ENCODE results near the gene PHF2.

DNA sequence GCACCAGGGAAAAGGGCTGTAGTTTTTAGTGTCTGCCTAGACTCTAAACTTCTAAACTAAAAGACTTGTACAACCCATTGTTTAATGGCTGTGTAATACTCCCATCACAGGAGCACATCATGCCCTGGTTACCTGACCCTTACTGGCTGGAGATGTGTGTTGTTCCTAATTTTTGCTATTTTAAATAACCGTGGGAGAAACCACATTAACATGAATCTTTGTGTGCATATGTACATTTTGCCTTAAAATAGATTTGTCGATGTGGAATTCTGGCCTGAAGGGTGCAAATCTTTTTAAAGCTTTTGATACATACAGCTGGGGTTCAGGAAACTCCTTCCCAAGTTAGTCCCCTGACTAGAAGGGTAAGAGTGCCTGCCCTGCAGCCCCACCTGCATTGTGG is 39.7 kb downstream of the PHF2 start:
- TF ChIP-seq, protein P1, sequence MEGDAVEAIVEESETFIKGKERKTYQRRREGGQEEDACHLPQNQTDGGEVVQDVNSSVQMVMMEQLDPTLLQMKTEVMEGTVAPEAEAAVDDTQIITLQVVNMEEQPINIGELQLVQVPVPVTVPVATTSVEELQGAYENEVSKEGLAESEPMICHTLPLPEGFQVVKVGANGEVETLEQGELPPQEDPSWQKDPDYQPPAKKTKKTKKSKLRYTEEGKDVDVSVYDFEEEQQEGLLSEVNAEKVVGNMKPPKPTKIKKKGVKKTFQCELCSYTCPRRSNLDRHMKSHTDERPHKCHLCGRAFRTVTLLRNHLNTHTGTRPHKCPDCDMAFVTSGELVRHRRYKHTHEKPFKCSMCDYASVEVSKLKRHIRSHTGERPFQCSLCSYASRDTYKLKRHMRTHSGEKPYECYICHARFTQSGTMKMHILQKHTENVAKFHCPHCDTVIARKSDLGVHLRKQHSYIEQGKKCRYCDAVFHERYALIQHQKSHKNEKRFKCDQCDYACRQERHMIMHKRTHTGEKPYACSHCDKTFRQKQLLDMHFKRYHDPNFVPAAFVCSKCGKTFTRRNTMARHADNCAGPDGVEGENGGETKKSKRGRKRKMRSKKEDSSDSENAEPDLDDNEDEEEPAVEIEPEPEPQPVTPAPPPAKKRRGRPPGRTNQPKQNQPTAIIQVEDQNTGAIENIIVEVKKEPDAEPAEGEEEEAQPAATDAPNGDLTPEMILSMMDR (tag by site-specific recombination; IDR thresholded peaks at IDR 0.05) = no peak
- no peak for TF ChIP-seq TRIM28 (IDR thresholded peaks at IDR 0.05; ENCODE audit: borderline replicate concordance, low read length)
- TF ChIP-seq, protein P2, sequence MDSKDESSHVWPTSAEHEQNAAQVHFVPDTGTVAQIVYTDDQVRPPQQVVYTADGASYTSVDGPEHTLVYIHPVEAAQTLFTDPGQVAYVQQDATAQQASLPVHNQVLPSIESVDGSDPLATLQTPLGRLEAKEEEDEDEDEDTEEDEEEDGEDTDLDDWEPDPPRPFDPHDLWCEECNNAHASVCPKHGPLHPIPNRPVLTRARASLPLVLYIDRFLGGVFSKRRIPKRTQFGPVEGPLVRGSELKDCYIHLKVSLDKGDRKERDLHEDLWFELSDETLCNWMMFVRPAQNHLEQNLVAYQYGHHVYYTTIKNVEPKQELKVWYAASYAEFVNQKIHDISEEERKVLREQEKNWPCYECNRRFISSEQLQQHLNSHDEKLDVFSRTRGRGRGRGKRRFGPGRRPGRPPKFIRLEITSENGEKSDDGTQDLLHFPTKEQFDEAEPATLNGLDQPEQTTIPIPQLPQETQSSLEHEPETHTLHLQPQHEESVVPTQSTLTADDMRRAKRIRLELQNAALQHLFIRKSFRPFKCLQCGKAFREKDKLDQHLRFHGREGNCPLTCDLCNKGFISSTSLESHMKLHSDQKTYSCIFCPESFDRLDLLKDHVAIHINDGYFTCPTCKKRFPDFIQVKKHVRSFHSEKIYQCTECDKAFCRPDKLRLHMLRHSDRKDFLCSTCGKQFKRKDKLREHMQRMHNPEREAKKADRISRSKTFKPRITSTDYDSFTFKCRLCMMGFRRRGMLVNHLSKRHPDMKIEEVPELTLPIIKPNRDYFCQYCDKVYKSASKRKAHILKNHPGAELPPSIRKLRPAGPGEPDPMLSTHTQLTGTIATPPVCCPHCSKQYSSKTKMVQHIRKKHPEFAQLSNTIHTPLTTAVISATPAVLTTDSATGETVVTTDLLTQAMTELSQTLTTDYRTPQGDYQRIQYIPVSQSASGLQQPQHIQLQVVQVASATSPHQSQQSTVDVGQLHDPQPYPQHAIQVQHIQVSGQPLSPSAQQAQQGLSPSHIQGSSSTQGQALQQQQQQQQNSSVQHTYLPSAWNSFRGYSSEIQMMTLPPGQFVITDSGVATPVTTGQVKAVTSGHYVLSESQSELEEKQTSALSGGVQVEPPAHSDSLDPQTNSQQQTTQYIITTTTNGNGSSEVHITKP (tag by site-specific recombination; IDR thresholded peaks at IDR 0.05) = no peak
- TF ChIP-seq ZNF10 (tag by site-specific recombination; IDR thresholded peaks at IDR 0.05) = no peak
- TF ChIP-seq, protein P3, sequence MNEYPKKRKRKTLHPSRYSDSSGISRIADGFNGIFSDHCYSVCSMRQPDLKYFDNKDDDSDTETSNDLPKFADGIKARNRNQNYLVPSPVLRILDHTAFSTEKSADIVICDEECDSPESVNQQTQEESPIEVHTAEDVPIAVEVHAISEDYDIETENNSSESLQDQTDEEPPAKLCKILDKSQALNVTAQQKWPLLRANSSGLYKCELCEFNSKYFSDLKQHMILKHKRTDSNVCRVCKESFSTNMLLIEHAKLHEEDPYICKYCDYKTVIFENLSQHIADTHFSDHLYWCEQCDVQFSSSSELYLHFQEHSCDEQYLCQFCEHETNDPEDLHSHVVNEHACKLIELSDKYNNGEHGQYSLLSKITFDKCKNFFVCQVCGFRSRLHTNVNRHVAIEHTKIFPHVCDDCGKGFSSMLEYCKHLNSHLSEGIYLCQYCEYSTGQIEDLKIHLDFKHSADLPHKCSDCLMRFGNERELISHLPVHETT (tag by site-specific recombination; IDR thresholded peaks at IDR 0.05) = no peak
- TF ChIP-seq ZNF792 (tag by site-specific recombination; IDR thresholded peaks at IDR 0.05) = no peak
- no peak for TF ChIP-seq MYNN (tag by site-specific recombination; IDR thresholded peaks at IDR 0.05; ENCODE audit: borderline replicate concordance)
- TF ChIP-seq ZNF768 (tag by site-specific recombination; IDR thresholded peaks at IDR 0.05) = no peak
- TF ChIP-seq ZBTB10 (tag by site-specific recombination; IDR thresholded peaks at IDR 0.05) = no peak
- TF ChIP-seq ZNF692 (tag by site-specific recombination; IDR thresholded peaks at IDR 0.05) = no peak
- no peak for TF ChIP-seq ZNF510 (tag by site-specific recombination; IDR thresholded peaks at IDR 0.05; ENCODE audit: insufficient replicate concordance)
- no peak for TF ChIP-seq ZNF670 (tag by site-specific recombination; IDR thresholded peaks at IDR 0.05; ENCODE audit: low read depth)

Data from HEK293 (cell line).